Activated CD8-positive, alpha-beta memory T cell treated with anti-CD3 and anti-CD28 coated beads for 24 hours (primary cell): Measurements from ENCODE around the gene TSKU.

ENCODE experiments used
- DNase-seq: peaks from one replicate; pipeline ENCODE4 v3.0.0-alpha.2; 2020

The TSKU gene

GRCh38 chr11:76783294-76783895, at the start of gene TSKU:
Gene TSKU, plus strand, starts transcription at chr11:76783356. Its CDS starts 12,261 bp downstream, at chr11:76795617.
- no peak for DNase-seq

DNA sequence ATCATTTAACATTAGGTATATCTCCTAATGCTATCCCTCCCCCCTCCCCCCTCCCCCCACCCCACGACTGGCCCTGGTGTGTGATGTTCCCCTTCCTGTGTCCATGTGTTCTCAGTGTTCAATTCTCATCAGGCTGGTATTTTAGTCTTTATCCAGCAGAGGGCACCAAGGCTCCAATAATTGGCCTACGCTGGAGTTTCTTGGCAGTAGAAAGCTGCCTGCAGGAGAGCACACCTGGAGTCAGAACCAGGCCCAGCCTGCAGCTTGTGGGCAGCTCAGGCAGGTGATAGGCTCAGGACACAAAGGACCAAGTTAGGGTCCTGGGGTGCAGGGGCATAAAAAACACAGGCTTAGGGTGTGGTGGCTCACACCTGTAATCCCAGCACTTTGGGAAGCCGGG, 49.2 kb upstream of the TSKU start:
- DNase-seq = peak; percentile 59

DNA sequence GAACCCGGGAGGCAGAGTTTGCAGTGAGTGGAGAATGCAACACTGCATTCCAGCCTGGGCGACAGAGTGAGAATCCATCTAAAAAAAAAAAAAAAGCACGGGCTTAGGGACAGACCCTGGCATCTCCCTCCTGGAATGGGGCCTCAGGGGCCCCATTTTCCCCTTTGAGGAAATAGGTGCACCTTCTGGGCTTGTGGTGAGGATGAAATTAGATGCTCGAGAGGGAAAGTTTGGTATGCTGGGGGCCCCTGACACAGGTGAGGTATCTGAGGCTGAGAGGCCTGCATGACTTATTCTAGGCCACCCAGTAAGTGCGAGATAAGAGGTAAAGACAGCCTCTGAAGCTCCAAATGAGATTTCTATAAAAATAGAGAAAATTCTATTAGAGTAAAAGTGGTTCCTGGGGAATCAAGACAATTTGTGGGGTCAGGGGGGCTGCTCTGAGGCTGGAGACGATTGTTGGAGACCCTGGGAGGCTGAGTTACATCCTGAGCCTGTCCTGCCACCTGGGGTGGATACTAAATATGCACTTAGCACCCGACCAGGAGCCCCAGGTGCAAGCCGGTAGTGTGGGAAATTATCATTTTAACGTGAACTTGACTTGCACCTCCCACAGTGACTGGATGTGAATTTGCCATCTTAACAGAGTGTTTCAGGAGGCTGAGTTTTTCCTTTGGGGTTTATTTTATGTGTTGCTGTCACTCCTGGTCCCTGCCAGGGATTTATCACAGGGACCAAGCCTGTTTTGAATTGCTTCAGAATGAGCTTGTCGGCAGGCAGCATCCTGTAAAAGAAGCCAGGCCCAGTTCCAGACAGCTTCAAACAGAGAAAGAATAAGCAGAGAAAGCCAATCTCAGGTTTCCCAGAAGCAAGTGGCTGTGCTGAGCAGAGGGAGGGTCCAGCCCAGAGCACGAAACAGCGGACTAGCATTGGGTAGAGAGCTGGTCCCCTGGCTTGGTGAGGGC, 48.4 kb upstream of the TSKU start:
- DNase-seq = no peak

DNA sequence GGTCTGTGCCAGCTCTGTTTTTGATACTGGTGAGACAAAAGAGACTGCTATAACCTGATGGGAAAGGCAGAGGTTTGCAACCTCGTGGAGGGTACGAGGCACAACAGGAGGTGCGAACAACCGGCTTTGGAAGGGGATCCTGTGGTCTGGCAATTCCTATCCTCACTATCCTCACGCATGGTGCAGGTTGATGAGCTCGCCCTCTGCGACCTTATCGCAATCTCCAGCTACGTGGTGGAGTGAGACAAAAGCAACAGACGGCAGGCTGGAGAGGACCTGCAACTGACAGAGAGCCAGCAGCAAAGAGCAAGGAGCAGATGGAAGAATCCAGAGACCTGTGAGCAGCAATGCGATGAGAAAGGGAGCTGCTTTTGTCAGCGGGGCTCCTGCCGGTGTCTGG, 47.3 kb upstream of the TSKU start:
- no peak for DNase-seq

DNA sequence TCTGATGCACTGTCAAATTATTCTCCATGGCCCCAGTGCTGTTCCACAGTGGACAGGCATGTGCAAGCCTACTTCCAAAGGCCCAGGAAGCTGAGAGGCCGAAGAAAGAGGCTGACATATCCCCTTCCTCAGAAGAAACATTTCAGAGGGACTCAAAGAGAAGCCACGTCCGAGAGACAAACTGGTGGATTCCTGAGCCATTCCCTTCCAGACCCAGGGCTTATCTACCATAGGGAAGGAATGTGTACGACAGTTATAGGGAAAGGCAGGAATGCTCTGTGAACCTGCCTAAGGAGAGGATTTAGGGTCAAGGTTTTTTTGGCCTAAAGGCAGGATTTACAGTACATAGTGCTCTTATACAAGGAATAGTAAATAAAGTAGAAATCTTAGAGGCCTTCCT, 46.9 kb upstream of the TSKU start:
- no peak for DNase-seq

DNA sequence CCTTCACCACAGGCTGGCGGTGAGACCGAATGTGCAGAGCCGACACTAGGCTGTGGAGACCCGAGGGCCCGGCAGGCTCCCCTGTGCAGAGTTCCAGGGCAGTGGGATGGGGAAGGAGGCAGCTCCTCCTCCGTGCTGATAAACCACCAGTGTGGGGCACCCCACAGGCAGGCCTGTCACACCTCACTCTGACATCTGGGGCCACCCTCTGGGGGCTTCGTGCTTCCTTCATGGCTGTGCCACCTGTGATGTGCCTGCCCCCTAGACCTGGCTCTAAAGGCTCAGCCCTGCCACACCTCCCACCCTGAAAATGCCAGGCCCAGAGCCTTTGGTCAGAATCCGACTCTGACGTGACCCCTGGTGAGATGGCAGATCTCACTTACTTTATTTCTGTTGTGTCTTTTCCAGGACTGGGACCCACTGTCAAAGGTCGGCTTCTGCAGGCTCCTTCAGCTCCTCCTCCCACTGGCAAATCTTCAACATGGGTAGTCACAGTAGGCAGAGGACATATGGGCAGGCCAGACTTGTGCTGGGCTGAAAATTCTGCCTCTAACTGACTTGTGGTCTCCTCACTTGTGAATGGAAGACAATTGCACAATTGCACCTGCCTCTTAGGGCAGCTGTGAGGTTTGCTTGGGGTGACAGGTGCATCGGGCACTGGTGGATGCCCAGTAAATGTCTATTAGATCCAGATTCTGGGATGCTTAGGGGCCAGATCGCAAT, 46.2 kb upstream of the TSKU start:
- no peak for DNase-seq

DNA sequence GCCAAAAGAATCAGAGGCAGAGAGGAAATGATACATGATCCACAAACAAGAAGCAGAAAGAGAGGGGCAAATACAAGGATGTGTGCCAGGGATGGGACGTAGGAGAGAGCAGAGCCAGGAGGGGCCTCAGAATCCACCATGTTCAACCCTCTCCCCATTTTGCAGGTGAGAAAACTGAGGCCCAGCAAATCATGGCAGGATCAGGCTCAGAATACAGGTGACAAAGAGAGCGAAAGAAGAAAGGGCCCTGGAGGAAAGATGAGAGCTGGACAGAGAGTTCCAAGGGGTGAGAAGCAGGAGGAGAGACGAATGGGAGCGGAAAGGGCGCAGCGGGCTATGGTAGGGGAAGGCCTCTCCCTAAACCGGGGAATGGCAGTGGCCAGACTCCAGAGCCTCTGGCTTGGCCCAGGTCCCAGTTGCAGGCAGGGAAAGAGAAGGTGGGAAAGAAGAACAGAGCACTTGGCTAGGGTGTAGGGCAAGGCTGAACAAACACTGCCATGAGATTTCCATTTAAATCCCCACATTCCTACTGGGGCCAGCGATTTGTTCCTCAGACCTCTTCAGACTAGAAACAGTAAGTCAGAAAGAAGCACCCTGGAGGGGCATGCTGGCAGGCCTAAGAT, 44.4 kb upstream of the TSKU start:
- no peak for DNase-seq

- DNase-seq = no peak
Observed at GRCh38 chr11:76739798-76740197, 43.4 kb upstream of the TSKU start.

DNA sequence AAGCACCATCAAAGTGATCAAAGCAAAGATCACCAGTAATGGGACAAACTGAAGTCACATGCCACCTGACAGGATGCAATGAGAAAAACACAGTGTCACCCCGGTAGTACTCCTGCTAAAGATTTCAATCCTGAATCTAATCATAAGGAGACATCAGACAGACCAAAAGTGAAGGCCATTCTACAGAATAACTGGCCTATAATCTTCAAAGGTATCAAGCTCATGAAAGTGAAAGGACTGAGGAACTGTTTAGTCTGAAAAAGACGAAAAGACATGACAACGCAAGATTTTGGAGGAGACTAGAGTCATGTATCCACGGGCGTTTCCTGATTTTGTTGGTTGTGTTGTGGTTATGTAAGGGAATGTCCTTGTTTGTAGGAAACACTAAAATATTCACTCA, 42.4 kb upstream of the TSKU start:
- DNase-seq = no peak

- no peak for DNase-seq
Observed at GRCh38 chr11:76742902-76743301, 40.3 kb upstream of the TSKU start.

GRCh38 chr11:76744186-76745043, 38.7 kb upstream of the TSKU start:
- DNase-seq = no peak

GRCh38 chr11:76745044-76745376, 38.1 kb upstream of the TSKU start:
- DNase-seq = no peak

DNA sequence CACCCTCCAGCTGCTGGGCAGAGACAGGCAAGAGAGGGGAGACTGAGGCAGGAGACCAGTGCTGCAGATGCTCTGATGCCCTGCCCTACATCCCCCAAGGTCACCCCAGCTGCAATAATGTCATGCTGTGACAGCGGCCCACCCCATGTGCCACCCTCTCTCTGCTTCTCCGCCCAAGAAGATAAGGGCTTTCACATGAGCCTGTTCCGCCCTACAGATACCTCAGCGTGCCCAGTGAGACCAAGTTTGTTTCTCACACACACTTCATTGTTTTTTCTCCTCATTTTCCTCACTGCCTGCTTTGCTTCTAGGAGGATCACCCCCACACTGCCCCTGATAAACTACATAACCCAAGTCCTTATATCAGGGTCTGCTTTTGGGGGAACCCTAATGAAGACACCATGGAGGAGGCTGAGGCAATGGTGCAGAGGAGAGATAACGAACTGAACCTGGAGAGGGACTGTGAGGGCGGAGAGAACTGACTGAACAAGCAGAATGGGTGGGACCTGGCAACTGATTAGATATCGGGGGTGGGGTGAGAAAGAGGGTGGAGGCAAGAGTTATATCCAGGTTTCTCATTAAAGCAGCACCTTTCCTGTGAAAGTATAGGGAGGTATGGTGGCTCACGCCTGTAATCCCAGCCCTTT, 37.5 kb upstream of the TSKU start:
- DNase-seq = no peak

DNA sequence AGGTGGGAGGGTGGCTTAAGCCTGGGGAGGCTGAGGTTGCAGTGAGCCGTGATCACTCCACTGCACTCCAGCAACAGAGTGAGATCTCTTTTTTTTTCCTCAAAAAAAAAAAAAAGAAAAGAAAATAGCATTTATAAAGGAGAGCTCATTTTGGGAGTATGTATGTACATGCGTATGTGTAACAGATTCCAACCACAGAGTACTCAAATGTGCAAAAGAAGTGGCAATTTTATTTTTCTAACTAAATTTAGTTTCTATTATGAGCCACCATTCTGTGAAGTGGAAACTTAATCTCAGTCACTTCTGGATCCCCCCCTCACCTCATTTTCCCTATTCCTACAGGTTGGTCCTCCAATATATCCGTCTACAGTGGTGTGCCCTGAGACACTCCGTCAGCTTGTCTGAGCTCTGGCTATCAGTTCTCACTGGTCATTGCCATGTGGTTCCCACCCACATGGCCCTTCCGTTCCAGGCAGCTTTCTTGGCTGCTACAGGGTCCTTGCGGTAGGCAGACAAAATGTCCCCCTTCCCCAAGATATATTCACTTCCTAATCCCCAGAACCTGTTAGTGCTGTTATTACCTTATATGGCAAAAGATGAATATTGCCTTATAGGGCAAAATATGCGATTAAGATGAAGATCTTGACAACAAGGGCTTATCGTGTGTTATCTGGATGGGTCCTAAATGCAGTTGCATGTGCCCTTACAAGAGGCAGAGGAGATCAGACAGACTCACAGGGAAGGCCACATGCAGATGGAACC, 35.8 kb upstream of the TSKU start:
- DNase-seq = no peak

- DNase-seq = no peak
Observed at GRCh38 chr11:76747915-76748860, 35.0 kb upstream of the TSKU start.

DNA sequence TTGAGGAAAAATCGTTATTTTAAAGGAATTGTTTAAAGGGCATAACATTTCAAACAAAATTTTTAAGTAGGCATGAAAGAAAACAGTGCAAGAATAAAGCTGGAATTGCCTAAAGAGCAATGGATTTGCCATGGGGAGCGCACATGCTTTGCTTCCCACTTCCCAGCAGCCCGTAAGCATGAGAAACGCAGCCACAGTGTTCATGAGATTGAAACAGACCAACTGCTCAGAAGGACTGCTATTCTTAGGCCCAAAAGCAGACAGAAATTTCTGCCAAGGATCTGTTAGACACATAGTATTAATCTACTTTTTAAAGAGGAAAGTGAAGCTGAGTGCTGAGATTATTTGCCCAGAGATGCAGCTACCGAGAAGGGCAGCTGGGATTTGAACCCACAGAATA, 34.2 kb upstream of the TSKU start:
- DNase-seq = no peak

DNA sequence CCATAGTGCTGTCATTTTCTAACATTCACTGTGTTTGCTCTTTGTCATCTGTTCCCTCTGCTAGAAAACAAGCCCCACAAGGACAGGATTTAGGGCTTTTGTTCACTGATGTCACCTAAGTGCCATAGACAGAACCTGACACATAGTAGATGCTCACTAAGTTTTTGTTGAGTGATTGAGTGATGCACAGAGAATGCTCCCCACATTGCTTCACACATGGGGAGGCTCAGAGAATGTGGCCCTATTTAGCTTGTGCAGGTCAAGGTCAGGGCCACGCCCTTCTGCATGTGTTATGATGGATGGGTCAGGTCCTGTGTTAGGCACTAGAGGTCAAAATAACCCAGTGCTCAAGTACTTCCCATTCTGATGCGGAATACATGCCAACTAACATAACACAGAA, 33.1 kb upstream of the TSKU start:
- no peak for DNase-seq

DNA sequence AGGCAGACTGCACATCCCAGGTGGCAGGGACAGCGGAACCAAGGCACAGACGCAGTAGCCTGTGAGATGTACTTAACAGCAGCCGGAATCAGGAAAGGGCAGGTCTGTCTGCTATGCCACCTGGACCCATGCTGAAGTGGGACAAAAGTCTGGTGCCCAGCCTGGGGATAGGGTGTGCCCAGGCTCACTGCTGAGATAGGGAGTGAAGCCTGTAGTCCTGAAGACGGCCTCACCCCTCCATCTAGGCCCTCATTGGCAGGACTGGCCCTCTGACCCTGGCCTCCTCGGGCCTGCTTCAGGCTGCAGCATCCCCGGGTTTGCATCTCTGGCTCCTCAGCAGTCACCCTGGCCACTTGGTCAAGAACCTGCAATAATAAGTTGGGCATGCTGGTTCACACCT, 32.4 kb upstream of the TSKU start:
- no peak for DNase-seq

- DNase-seq = no peak
Observed at GRCh38 chr11:76752321-76753143, 30.6 kb upstream of the TSKU start.
